ENCODE measurements around the gene TMEM139. TPM values are rescaled to one million over a fixed set of nuclear protein-coding genes. Genes with fewer than 3 reads are reported as not detected.

TMEM139 gene
- total RNA-seq, 1 experiment from 2014 or later = 0.85 TPM

- H2BK120ac ChIP-seq (ENCODE audit: low read depth, low read length, poor library complexity, severe bottlenecking) = no peak overlapping the region
- no peak overlapping the region for H2AK5ac ChIP-seq (ENCODE audit: insufficient read length, low read length)
- no peak for DNase-seq
- H2BK15ac ChIP-seq (ENCODE audit: low read depth, low read length) = no peak overlapping the region
- H3K23me2 ChIP-seq (ENCODE audit: insufficient read length, low read depth, low read length, poor library complexity, severe bottlenecking) = no peaks in the 10 kb centered on the region
- no peaks in the 10 kb centered on the region for H3K4me1 Mint-ChIP-seq
- no peak overlapping the region for H4K91ac ChIP-seq (ENCODE audit: insufficient read length, low read depth, low read length)
- TF ChIP-seq CTCF (conservative IDR thresholded peaks at IDR 0.05) = no peak
- peaks cover 68 to 94% (median 93%) of the 10 kb centered on the region in 3 experiments for H3K36me3 Mint-ChIP-seq (ENCODE audit: insufficient read depth in 1 of 3, low read depth in 3 of 3)
- H3K4me3 Mint-ChIP-seq = no peak overlapping the region
- H3T11ph ChIP-seq (ENCODE audit: low read length) = no peak overlapping the region
- H3K27me3 Mint-ChIP-seq (ENCODE audit: low read depth) = no peaks in the 10 kb centered on the region; the same call in 1 of the 2 replicates
- H3K14ac ChIP-seq (ENCODE audit: insufficient read depth, low read length) = no peak overlapping the region
- no peaks in the 10 kb centered on the region for H3K79me1 ChIP-seq (ENCODE audit: insufficient read depth, low read depth, low read length, poor library complexity, severe bottlenecking)
- H3K9me3 ChIP-seq (ENCODE audit: control insufficient read depth, low read depth, low read length) = no peaks in the 10 kb centered on the region
- no peak overlapping the region for H4K5ac ChIP-seq (ENCODE audit: insufficient read length, low read depth, low read length)
- no peak overlapping the region for H3K56ac ChIP-seq (ENCODE audit: insufficient read length, low read depth, low read length)
- H2AFZ ChIP-seq (ENCODE audit: low read length) = no peak overlapping the region
- no peaks in the 10 kb centered on the region for H3K27me3 ChIP-seq (ENCODE audit: insufficient read depth, low read length)
- H3K9ac ChIP-seq (ENCODE audit: extremely low read depth, insufficient read length, low read length) = no peak overlapping the region
- H4K20me1 ChIP-seq (ENCODE audit: control insufficient read depth, insufficient read depth, insufficient read length) = no peaks in the 10 kb centered on the region
- no peak overlapping the region for H2BK12ac ChIP-seq (ENCODE audit: insufficient read length, low read depth, low read length)
- no peaks in the 10 kb centered on the region for H3K9me3 Mint-ChIP-seq
- no peak overlapping the region for H2BK20ac ChIP-seq (ENCODE audit: low read depth, low read length, poor library complexity, severe bottlenecking)
- no peak overlapping the region for H3K27ac ChIP-seq (ENCODE audit: insufficient read length, low read depth, low read length)
- no peak overlapping the region for H3K18ac ChIP-seq (ENCODE audit: insufficient read length, low read depth, low read length)
- no peak overlapping the region for H4K8ac ChIP-seq (replicated peaks; ENCODE audit: insufficient read length, low read depth, low read length)
- WGBS (ENCODE audit: extremely low coverage, insufficient read length, low lambda C conversion rate) = no CpG with 5 or more reads among the region's 2 CpGs
- H3K79me2 ChIP-seq (ENCODE audit: insufficient read depth, low read length) = 0 out of 2 replicates have a peak, but pooled peaks cover 2% of the 10 kb centered on the region
- H3K4me1 ChIP-seq (ENCODE audit: insufficient read depth, low read length) = no peaks in the 10 kb centered on the region
- no peak overlapping the region; a peak in 1 of 7 replicates for H3K27ac Mint-ChIP-seq
- no peak overlapping the region for H2BK5ac ChIP-seq (ENCODE audit: insufficient read length, low read length)
- no peak overlapping the region for H3K23ac ChIP-seq (ENCODE audit: insufficient read length, low read depth, low read length)
- H3K4me2 ChIP-seq (ENCODE audit: insufficient read depth, insufficient read length, low read length) = no peak overlapping the region
- no peak overlapping the region for H3K4ac ChIP-seq (ENCODE audit: low read depth, low read length)
Observed at GRCh38 chr7:143299346-143299745, 14.6 kb downstream of the TMEM139 start.
